ENCODE measurements around the gene INKA2.

GRCh38 chr1:111739925-111740765 is 950 bp upstream of the INKA2 start:
- TF ChIP-seq CTCF (IDR thresholded peaks at IDR 0.05) (no peak), ZFX (IDR thresholded peaks at IDR 0.05; ENCODE audit: borderline replicate concordance) (no peak)
